ENCODE measurements around the gene LTF. TPM values are rescaled to one million over a fixed set of nuclear protein-coding genes. Genes with fewer than 3 reads are reported as not detected.

LTF gene
- total RNA-seq = 10 to 100 TPM in 1 of 2 donors, under 1 TPM in 1; 0.92 to 14.7 TPM
- polyA plus RNA-seq = 1 to 10 TPM in 1 of 2 donors, under 1 TPM in 1; 0.36 to 1.9 TPM

GRCh38 chr3:46464326-46465195, at the start of gene LTF:
Gene LTF, minus strand, starts transcription at chr3:46464905. Its CDS starts 38 bp downstream, at chr3:46464867.
- 20% methylated on average over 44 of the region's 44 CpGs for WGBS
- no peak within 1 kb of the TSS for H3K9ac ChIP-seq (ENCODE audit: low read depth in 1 of 2, low read length in 2 of 2)
- H3K4me3 ChIP-seq (ENCODE audit: low read depth in 1 of 3, low read length in 3 of 3) = no peak within 1 kb of the TSS
- no peaks in the 10 kb centered on the region for H3K9me3 ChIP-seq (ENCODE audit: control insufficient read depth in 4 of 4, low read length in 3 of 4)
- peak; percentile 28 for DNase-seq (ENCODE audit: low spot score)
- TF ChIP-seq TAF1 (conservative IDR thresholded peaks at IDR 0.05) (no peak), JUND (IDR thresholded peaks at IDR 0.05) (no peak), MAX (IDR thresholded peaks at IDR 0.05) (no peak), ZBTB33 (IDR thresholded peaks at IDR 0.05) (no peak)
- no peak within 1 kb of the TSS for H3K27ac ChIP-seq (ENCODE audit: low read depth in 1 of 2, low read length in 2 of 2)
- peaks cover 0 to 9% (median 0%) of the 10 kb centered on the region in 4 donors for H3K27me3 ChIP-seq (ENCODE audit: control insufficient read depth in 4 of 4, insufficient read depth in 4 of 4, low read length in 3 of 4)
- H3K4me1 ChIP-seq (ENCODE audit: control insufficient read depth in 4 of 4, insufficient read depth in 4 of 4, low read length in 3 of 4) = no peaks in the 10 kb centered on the region
- no peaks in the 10 kb centered on the region for H3K36me3 ChIP-seq (ENCODE audit: control insufficient read depth in 4 of 4, insufficient read depth in 3 of 4, low read depth in 1 of 4, low read length in 3 of 4)

- Histone ChIP-seq H3K27me3 (ENCODE audit: control insufficient read depth in 4 of 4, insufficient read depth in 4 of 4, low read length in 3 of 4) (no peaks in the 10 kb centered on the region), H3K4me1 (ENCODE audit: control insufficient read depth in 4 of 4, insufficient read depth in 4 of 4, low read length in 3 of 4) (no peaks in the 10 kb centered on the region), H3K4me3 (ENCODE audit: low read depth in 1 of 3, low read length in 3 of 3) (no peak overlapping the region), H3K9me3 (ENCODE audit: control insufficient read depth in 4 of 4, low read length in 3 of 4) (no peaks in the 10 kb centered on the region), H3K9ac (ENCODE audit: low read depth in 1 of 2, low read length in 2 of 2) (no peak overlapping the region), H3K36me3 (ENCODE audit: control insufficient read depth in 4 of 4, insufficient read depth in 3 of 4, low read depth in 1 of 4, low read length in 3 of 4) (peaks cover 0 to 3% (median 1%) of the 10 kb centered on the region in 4 donors), H3K27ac (ENCODE audit: low read depth in 1 of 2, low read length in 2 of 2) (no peak overlapping the region)
- no peak for DNase-seq (ENCODE audit: low spot score)
- 89% methylated on average over 2 of the region's 2 CpGs for WGBS
- TF ChIP-seq FOXA1 (IDR thresholded peaks at IDR 0.05) = no peak
- TF ChIP-seq HNF4G (IDR thresholded peaks at IDR 0.05) = no peak
- TF ChIP-seq FOXA2 (IDR thresholded peaks at IDR 0.05) = no peak
- no peak for TF ChIP-seq NR2F2 (IDR thresholded peaks at IDR 0.05)
- TF ChIP-seq ZBTB33 (IDR thresholded peaks at IDR 0.05) = no peak
- no peak for TF ChIP-seq MAX (IDR thresholded peaks at IDR 0.05)
- TF ChIP-seq EGR1 (IDR thresholded peaks at IDR 0.05; ENCODE audit: low read depth in 2 of 2) = no peak
- no peak for TF ChIP-seq TAF1 (conservative IDR thresholded peaks at IDR 0.05)
- TF ChIP-seq GABPA (IDR thresholded peaks at IDR 0.05 in 1 of 2, conservative IDR thresholded peaks at IDR 0.05 in 1 of 2) = no peak
- TF ChIP-seq HNF4A (conservative IDR thresholded peaks at IDR 0.05) = no peak
- no peak for TF ChIP-seq ATF3 (IDR thresholded peaks at IDR 0.05)
- TF ChIP-seq CTCF (IDR thresholded peaks at IDR 0.05; ENCODE audit: low read depth, low read length, missing input control) = no peak
- TF ChIP-seq SP1 (IDR thresholded peaks at IDR 0.05) = no peak
- TF ChIP-seq RAD21 (IDR thresholded peaks at IDR 0.05) = no peak
- TF ChIP-seq JUND (IDR thresholded peaks at IDR 0.05) = no peak
Observed at GRCh38 chr3:46512191-46512749, 47.6 kb upstream of the LTF start.
